NB4 (cell line): ENCODE measurements around the gene RCOR2.

Source experiments
- MYC ChIP-seq: IDR thresholded peaks from 2 replicates; pipeline ENCODE4 v1.6.1; 2011; ENCODE audit warnings: low read depth, low read length
- POLR2A ChIP-seq: IDR thresholded peaks from 2 replicates; pipeline ENCODE4 v1.6.1; 2011; ENCODE audit warnings: mild to moderate bottlenecking; ENCODE audit not compliant: insufficient read length; ENCODE audit errors: extremely low read depth
- TF ChIP-seq, protein P1 (sequence below): IDR thresholded peaks from one replicate; pipeline ENCODE4 v1.5.1; 2012; ENCODE audit warnings: low read depth, low read length
- TF ChIP-seq, protein P2 (sequence below): IDR thresholded peaks from 2 replicates; pipeline ENCODE4 v1.6.1; 2011; ENCODE audit warnings: low read depth, low read length

DNA sequence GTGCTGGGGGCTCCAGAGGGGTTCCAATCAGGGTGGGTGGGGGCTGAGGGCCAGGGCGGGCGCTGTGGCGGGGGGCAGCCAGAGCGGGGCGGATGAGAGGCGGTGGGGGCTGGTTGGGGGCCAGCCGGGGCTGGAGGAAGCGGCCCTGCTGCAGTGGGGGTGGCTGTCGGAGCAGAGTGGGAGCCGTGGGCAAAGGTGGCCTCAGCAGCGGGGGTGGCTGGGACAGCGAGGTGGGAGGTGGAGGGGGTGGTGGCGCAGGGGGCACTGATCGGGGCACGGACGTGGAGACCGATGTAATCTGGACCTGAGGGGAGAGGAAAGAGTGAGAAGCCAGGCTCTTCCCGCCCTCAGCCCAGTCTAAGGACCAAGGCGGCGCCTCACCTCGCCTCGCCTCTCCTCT is 5.1 kb downstream of the RCOR2 start:
- TF ChIP-seq, protein P1, sequence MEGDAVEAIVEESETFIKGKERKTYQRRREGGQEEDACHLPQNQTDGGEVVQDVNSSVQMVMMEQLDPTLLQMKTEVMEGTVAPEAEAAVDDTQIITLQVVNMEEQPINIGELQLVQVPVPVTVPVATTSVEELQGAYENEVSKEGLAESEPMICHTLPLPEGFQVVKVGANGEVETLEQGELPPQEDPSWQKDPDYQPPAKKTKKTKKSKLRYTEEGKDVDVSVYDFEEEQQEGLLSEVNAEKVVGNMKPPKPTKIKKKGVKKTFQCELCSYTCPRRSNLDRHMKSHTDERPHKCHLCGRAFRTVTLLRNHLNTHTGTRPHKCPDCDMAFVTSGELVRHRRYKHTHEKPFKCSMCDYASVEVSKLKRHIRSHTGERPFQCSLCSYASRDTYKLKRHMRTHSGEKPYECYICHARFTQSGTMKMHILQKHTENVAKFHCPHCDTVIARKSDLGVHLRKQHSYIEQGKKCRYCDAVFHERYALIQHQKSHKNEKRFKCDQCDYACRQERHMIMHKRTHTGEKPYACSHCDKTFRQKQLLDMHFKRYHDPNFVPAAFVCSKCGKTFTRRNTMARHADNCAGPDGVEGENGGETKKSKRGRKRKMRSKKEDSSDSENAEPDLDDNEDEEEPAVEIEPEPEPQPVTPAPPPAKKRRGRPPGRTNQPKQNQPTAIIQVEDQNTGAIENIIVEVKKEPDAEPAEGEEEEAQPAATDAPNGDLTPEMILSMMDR = no peak
- TF ChIP-seq POLR2A = no peak
- TF ChIP-seq, protein P2, sequence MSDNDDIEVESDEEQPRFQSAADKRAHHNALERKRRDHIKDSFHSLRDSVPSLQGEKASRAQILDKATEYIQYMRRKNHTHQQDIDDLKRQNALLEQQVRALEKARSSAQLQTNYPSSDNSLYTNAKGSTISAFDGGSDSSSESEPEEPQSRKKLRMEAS = no peak
- no peak for TF ChIP-seq MYC
